Mesendoderm (in vitro differentiated cells): ENCODE results near the gene PGLYRP2.
"Not testable (repeated sequence)": the region's sequence is repeated elsewhere in the genome, so short reads cannot be mapped to it uniquely, and the experiment has no call there.

Source experiments
- DNase-seq: peaks from one replicate; pipeline ENCODE4 v3.0.0; 2013
- H2AK5ac ChIP-seq: 2 replicates; pipeline ENCODE4 v1.6.1; 2013; ENCODE audit warnings: low read length, inconsistent platforms
- H2BK120ac ChIP-seq: 2 replicates; pipeline ENCODE4 v1.6.1; 2013; ENCODE audit warnings: low read depth, mild to moderate bottlenecking, low read length, moderate library complexity, mixed read lengths
- H2BK15ac ChIP-seq: replicated peaks from 2 replicates; pipeline ENCODE4 v1.6.1; 2013; ENCODE audit warnings: low read depth, mild to moderate bottlenecking, moderate library complexity
- H2BK5ac ChIP-seq: 2 replicates; pipeline ENCODE4 v1.6.1; 2013; ENCODE audit warnings: low read length, inconsistent platforms
- H3K18ac ChIP-seq: 2 replicates; pipeline ENCODE4 v1.6.1; 2013; ENCODE audit warnings: mild to moderate bottlenecking, low read length, mixed read lengths
- H3K23ac ChIP-seq: one replicate; pipeline ENCODE4 v1.6.1; 2013; ENCODE audit warnings: low read length
- H3K27ac ChIP-seq: 2 replicates; pipeline ENCODE4 v1.5.1; 2013; ENCODE audit warnings: low read depth, mild to moderate bottlenecking, inconsistent platforms, low read length, moderate library complexity
- H3K27me3 ChIP-seq: 2 replicates; pipeline ENCODE4 v1.6.1; 2013; ENCODE audit warnings: low read length, control low read depth, mild to moderate bottlenecking, inconsistent platforms; ENCODE audit not compliant: insufficient read depth, poor library complexity
- H3K36me3 ChIP-seq: 2 replicates; pipeline ENCODE4 v1.6.1; 2013; ENCODE audit warnings: low read length, inconsistent platforms; ENCODE audit not compliant: control insufficient read depth, insufficient read depth
- H3K4ac ChIP-seq: one replicate; pipeline ENCODE4 v1.6.1; 2013; ENCODE audit warnings: low read depth, mild to moderate bottlenecking, low read length, moderate library complexity
- H3K4me1 ChIP-seq: 2 replicates; pipeline ENCODE4 v1.6.1; 2013; ENCODE audit warnings: low read depth, low read length, inconsistent platforms; ENCODE audit not compliant: control insufficient read depth
- H3K4me2 ChIP-seq: 2 replicates; pipeline ENCODE4 v1.6.1; 2013; ENCODE audit warnings: low read length
- H3K4me3 ChIP-seq: 2 replicates; pipeline ENCODE4 v1.5.1; 2013; ENCODE audit warnings: mild to moderate bottlenecking, low read length
- H3K56ac ChIP-seq: one replicate; pipeline ENCODE4 v1.6.1; 2013; ENCODE audit warnings: low read length
- H3K79me1 ChIP-seq: 2 replicates; pipeline ENCODE4 v1.6.1; 2013; ENCODE audit warnings: low read length, inconsistent platforms
- H3K79me2 ChIP-seq: 2 replicates; pipeline ENCODE4 v1.6.1; 2013; ENCODE audit warnings: mild to moderate bottlenecking, low read length; ENCODE audit not compliant: control insufficient read depth, insufficient read depth
- H3K9ac ChIP-seq: 2 replicates; pipeline ENCODE4 v1.6.1; 2013; ENCODE audit warnings: low read length, inconsistent platforms
- H4K5ac ChIP-seq: one replicate; pipeline ENCODE4 v1.6.1; 2013; ENCODE audit warnings: low read length
- H4K8ac ChIP-seq: one replicate; pipeline ENCODE4 v1.6.1; 2013; ENCODE audit warnings: low read depth, mild to moderate bottlenecking, control low read depth, low read length, moderate library complexity
- WGBS: extraction: QIAGEN DNeasy Blood & Tissue Kit; methylation state at CpG from one replicate; pipeline ENCODE4 v1.1.7; 2013; ENCODE audit warnings: low lambda C conversion rate, missing lambda C conversion rate; ENCODE audit not compliant: insufficient coverage; ENCODE audit errors: extremely low coverage; 5-methylcytosine and 5-hydroxymethylcytosine counted together

PGLYRP2 gene

DNA sequence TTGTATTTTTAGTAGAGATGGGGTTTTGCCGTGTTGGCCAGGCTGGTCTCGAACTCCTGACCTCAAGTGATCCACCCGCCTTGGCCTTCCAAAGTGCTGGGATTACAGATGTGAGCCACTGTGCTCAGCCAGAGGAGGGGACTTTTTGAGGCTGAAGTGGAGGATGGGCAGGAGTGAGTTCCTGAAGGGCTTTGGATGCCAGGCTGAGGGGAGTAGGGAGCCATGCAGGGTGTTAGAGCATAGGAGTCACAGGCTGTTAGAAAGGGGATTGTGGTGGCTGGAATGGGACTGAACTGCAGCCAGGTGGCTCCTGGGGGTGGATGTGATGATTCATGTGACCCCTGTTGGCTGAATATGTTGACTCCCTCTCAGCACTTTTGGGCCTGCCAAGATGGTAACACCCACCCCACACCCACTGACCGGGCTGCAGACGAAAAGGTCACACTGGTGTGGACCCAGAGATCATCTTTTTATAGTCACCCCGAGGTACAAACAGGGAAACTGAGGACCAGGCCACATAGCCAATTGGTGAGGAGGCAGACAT, 40.2 kb upstream of the PGLYRP2 start:
- H2BK5ac ChIP-seq = no peak overlapping the region
- H3K9ac ChIP-seq = no peak overlapping the region
- no peak overlapping the region for H2AK5ac ChIP-seq
- no peak overlapping the region for H3K18ac ChIP-seq
- H3K4me1 ChIP-seq = no peaks in the 10 kb centered on the region
- H3K56ac ChIP-seq = no peak overlapping the region
- DNase-seq = no peak
- no peak overlapping the region for H3K4me2 ChIP-seq
- no peak overlapping the region for H3K4me3 ChIP-seq
- H3K79me2 ChIP-seq = no peaks in the 10 kb centered on the region
- H3K27ac ChIP-seq = no peak overlapping the region
- H3K27me3 ChIP-seq = no peaks in the 10 kb centered on the region
- H3K4ac ChIP-seq = no peak overlapping the region
- H2BK120ac ChIP-seq = no peak overlapping the region
- no peak overlapping the region for H4K5ac ChIP-seq
- no peak overlapping the region for H3K23ac ChIP-seq
- H3K36me3 ChIP-seq = no peaks in the 10 kb centered on the region
- H3K79me1 ChIP-seq = no peaks in the 10 kb centered on the region
- H2BK15ac ChIP-seq = no peak overlapping the region
- no peak overlapping the region for H4K8ac ChIP-seq
- no CpG with 5 or more reads among the region's 6 CpGs for WGBS

DNA sequence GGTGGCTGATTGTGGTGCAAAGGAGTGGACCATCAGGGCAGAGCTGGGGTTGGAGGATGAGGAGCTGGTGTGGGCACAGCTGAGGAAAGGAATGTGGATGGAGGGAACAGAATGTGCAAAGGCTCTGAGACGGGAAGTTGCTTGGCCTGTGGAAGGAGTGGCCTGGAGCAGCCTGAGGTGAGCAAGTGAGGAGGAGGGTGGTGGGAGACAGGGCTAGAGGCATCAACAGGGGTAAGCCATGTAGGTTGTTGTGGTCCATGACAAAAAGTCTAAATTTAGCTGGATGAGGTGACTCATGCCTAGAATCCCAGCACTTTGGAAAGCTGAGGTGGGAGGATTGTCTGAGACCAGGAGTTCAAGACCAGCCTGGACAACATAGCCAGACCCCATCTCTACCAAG, 38.5 kb upstream of the PGLYRP2 start:
- H3K23ac ChIP-seq = no peak overlapping the region
- H3K36me3 ChIP-seq = no peaks in the 10 kb centered on the region
- WGBS = no CpG with 5 or more reads among the region's 1 CpG
- H3K79me1 ChIP-seq = no peaks in the 10 kb centered on the region
- no peaks in the 10 kb centered on the region for H3K4me1 ChIP-seq
- H3K4me3 ChIP-seq = no peak overlapping the region
- no peak overlapping the region for H4K8ac ChIP-seq
- H3K27ac ChIP-seq = no peak overlapping the region
- no peak overlapping the region for H2BK15ac ChIP-seq
- H3K9ac ChIP-seq = no peak overlapping the region
- no peak overlapping the region for H3K4me2 ChIP-seq
- no peak overlapping the region for H3K56ac ChIP-seq
- no peak overlapping the region for H2BK120ac ChIP-seq
- H4K5ac ChIP-seq = no peak overlapping the region
- no peaks in the 10 kb centered on the region for H3K79me2 ChIP-seq
- no peak for DNase-seq
- H2BK5ac ChIP-seq = no peak overlapping the region
- no peaks in the 10 kb centered on the region for H3K27me3 ChIP-seq
- no peak overlapping the region for H3K18ac ChIP-seq
- no peak overlapping the region for H2AK5ac ChIP-seq
- no peak overlapping the region for H3K4ac ChIP-seq

DNA sequence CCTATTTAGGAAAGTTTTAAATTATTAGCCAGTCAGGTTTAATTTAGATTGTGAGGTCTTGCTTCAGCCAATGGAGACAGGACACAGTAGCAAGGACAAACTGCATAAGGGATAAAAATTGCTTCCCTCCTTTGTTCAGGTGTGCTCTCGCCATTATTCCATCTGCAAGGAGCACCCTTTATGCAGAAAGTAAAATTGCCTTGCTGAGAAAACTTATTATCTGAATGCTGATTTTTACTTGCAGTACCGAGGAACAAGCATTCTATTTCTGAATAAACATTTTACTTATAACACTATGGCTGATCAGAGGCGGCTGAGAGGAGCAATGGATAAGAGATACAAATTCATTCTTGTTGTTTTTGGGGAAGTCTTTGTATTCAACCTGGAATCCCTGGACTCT, 37.1 kb upstream of the PGLYRP2 start:
- no peak overlapping the region for H4K5ac ChIP-seq
- no peak overlapping the region for H2BK5ac ChIP-seq
- no peak overlapping the region for H2AK5ac ChIP-seq
- H3K27me3 ChIP-seq = no peaks in the 10 kb centered on the region
- no peak for DNase-seq
- H2BK15ac ChIP-seq = no peak overlapping the region
- no peak overlapping the region for H4K8ac ChIP-seq
- H3K4me1 ChIP-seq = no peaks in the 10 kb centered on the region
- no peak overlapping the region for H3K18ac ChIP-seq
- H3K4me3 ChIP-seq = no peak overlapping the region
- H3K36me3 ChIP-seq = no peaks in the 10 kb centered on the region
- no peak overlapping the region for H2BK120ac ChIP-seq
- H3K9ac ChIP-seq = no peak overlapping the region
- no peak overlapping the region for H3K4ac ChIP-seq
- no peak overlapping the region for H3K27ac ChIP-seq
- H3K4me2 ChIP-seq = no peak overlapping the region
- H3K23ac ChIP-seq = no peak overlapping the region
- H3K56ac ChIP-seq = no peak overlapping the region
- no CpG with 5 or more reads among the region's 3 CpGs for WGBS
- H3K79me2 ChIP-seq = no peaks in the 10 kb centered on the region
- H3K79me1 ChIP-seq = no peaks in the 10 kb centered on the region

DNA sequence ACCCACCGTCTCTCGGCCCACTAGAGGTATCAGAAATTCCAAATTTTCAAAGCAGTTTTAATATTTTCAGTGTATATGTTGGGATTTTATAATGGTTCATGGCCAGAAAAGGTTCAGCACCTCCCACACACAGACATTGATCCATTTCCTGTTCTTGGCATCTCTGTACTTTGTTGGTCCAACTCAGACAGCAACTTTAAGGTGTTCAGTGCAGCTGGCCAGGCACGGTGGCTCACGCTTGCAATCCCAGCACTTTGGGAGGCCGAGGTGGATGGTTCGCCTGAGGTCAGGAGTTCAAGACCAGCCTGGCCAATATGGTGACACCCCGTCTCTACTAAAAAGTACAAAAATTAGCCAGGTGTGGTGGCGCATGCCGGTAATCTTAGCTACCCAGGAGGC, 35.9 kb upstream of the PGLYRP2 start:
- not testable (repeated sequence) for H3K79me2 ChIP-seq, H3K4me2 ChIP-seq, H3K9ac ChIP-seq, H3K4me1 ChIP-seq, H3K27ac ChIP-seq, H3K36me3 ChIP-seq, H3K4ac ChIP-seq, H4K8ac ChIP-seq, H3K56ac ChIP-seq, H3K4me3 ChIP-seq, H2BK120ac ChIP-seq, H3K18ac ChIP-seq, DNase-seq, H4K5ac ChIP-seq, H3K79me1 ChIP-seq, H3K23ac ChIP-seq, H2BK5ac ChIP-seq, H3K27me3 ChIP-seq, H2AK5ac ChIP-seq, H2BK15ac ChIP-seq
- WGBS = no CpG with 5 or more reads among the region's 9 CpGs

DNA sequence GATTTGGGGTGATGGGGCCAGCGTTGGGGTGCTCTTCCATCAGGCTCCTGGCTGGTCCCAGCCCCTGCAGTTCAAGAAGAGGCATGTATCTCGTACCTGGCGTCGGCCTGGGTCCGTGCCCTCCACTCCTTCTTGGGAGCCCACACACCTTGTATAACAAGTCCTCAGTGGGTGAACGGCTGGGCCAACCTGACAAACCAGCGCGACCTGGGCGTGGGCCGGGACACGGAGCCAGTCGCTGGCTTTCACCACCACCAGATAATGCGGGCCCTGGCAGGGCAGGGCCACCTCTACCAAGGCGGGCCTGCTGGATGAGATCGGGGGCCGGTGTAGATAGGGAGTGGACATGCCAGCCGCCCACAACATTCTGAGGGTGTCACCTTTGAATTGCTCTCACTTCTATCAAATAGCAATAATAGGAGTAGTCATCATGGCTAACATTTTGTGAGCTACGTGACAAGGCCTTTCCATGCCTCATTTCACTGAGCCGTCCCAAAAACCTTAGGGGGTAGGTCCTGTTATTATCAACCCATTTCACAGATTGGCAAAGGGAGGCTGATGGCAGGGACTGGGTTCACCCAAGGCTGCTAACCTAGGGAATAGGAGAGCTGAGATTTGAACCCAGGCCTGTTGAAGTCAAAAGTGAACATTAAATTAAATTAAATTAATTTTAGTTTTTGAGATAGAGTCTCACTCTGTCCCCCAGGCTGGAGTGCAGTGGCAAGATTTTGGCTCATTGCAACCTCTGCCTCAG, 32.5 kb upstream of the PGLYRP2 start:
- Histone ChIP-seq H4K5ac (no peak overlapping the region), H2BK15ac (no peak overlapping the region), H3K27ac (no peak overlapping the region), H3K4me3 (no peak overlapping the region), H3K9ac (no peak overlapping the region), H3K79me1 (no peaks in the 10 kb centered on the region), H3K79me2 (no peaks in the 10 kb centered on the region), H3K36me3 (no peaks in the 10 kb centered on the region), H3K56ac (no peak overlapping the region), H3K4me1 (no peaks in the 10 kb centered on the region), H2BK5ac (no peak overlapping the region), H3K4ac (no peak overlapping the region), H3K27me3 (no peaks in the 10 kb centered on the region), H3K18ac (no peak overlapping the region), H4K8ac (no peak overlapping the region), H2AK5ac (no peak overlapping the region), H3K4me2 (no peak overlapping the region), H3K23ac (no peak overlapping the region), H2BK120ac (no peak overlapping the region)
- no peak for DNase-seq
- no CpG with 5 or more reads among the region's 19 CpGs for WGBS
